T47D (cell line): ENCODE data around the gene PCBP2.

Experiments
- DNase-seq, 2 experiments: peaks; one replicate each; pipeline versions ENCODE4 v3.0.0 to v3.0.0-alpha.2; 2011 to 2012; ENCODE audit warnings: low read depth in 1 of 2, low spot score in 1 of 2
- JUND ChIP-seq: IDR thresholded peaks from 2 replicates; pipeline ENCODE4 v1.6.1; 2012; ENCODE audit warnings: low read depth
- in situ Hi-C: cut with HindIII; loops from 2 replicates; pipeline ENCODE4 v1.10.0; 2016; ENCODE audit warnings: low sequenced_read_pairs, low pct_unique_long_range_greater_than_20kb

Gene PCBP2

DNA sequence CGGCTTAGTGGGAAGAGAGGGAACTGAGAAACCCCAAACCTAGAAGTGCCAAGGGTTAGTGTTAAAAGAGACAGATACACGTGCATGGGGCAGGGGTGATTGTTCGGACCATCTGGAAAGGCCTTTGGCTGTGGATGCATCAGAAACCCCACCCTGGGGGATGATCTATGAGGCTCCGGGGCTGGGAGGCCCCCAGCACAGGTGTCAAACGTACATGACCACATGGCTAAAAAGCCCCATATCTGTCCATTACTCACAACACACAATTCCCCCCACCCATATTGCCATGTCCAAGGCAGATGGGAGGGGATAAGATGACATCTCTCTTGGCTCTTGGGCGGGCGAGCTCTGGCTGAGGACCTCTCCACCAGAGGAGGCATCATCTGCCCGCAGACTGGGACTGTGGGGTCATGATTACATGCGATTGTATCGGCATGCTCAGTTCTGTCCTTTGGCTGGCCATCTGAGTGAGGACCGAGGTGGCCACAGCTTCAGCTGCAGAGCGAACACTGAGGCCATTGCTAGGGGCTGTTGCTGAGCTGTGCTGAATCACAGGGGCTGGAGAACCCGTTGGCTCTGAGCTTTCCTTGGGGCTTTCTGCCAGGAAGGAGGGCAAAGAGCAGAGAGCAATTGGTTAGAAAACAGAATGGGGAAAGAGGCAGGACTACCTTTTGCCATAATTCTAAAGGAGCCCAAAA is 65.0 kb downstream of the PCBP2 start:
- in situ Hi-C loops, result no loop called here
- no peak for DNase-seq
- no peak for TF ChIP-seq JUND

GRCh38 chr12:53518381-53518780 is 66.5 kb downstream of the PCBP2 start:
- TF ChIP-seq JUND, result no peak
- no peak for DNase-seq
- in situ Hi-C loops, result no loop called here

GRCh38 chr12:53523131-53523530 is 71.2 kb downstream of the PCBP2 start:
- no peak for TF ChIP-seq JUND
- in situ Hi-C loops, result no loop called here
- DNase-seq, result no peak

GRCh38 chr12:53524476-53524875 is 72.6 kb downstream of the PCBP2 start:
- in situ Hi-C loops, result no loop called here
- no peak for DNase-seq
- TF ChIP-seq JUND, result no peak

GRCh38 chr12:53530061-53530460 is 78.2 kb downstream of the PCBP2 start:
- in situ Hi-C loops, result no loop called here
- TF ChIP-seq JUND, result no peak
- no peak for DNase-seq
